Activated CD8-positive, alpha-beta T cell treated with anti-CD3 and anti-CD28 coated beads, Interleukin-2, amount 10 ng/mL, durations not matched to agents 7 days and 5 days (primary cell): ENCODE data around the gene FAM78B. TPM values are rescaled to one million over a fixed set of nuclear protein-coding genes. Genes with fewer than 3 reads are reported as not detected.

Experiments
- ATAC-seq: fragments of 150-1000 bp; cut with Tn5 transposase; one replicate; pipeline ENCODE4 v1.10.0; 2021; ENCODE audit warnings: moderate library complexity
- CTCF ChIA-PET: fragments of 350-600 bp; sonication (Branson Sonifier 250); formaldehyde crosslinking; loops from one replicate; lab custom pipeline; 2021; ENCODE audit warnings: antibody characterized with exemption; lab: Charles Lee
- POLR2A ChIA-PET: fragments of 350-600 bp; sonication (Branson Sonifier 250); formaldehyde crosslinking; loops from one replicate; lab custom pipeline; 2021; ENCODE audit warnings: antibody characterized with exemption; lab: Charles Lee
- DNase-seq: peaks from one replicate; pipeline ENCODE4 v3.0.0-alpha.2; 2020
- H3K27ac Mint-ChIP-seq: one replicate; pipeline ENCODE4 v1.8.0; 2021; ENCODE audit warnings: mild to moderate bottlenecking, mixed read lengths
- H3K27me3 Mint-ChIP-seq: one replicate; pipeline ENCODE4 v1.8.0; 2021; ENCODE audit warnings: low read depth, mixed read lengths
- H3K36me3 Mint-ChIP-seq: one replicate; pipeline ENCODE4 v1.8.0; 2021; ENCODE audit warnings: low read depth, mixed read lengths
- H3K4me1 Mint-ChIP-seq: one replicate; pipeline ENCODE4 v1.8.0; 2021; ENCODE audit warnings: low read depth, mixed read lengths
- H3K4me3 Mint-ChIP-seq: one replicate; pipeline ENCODE4 v1.8.0; 2021; ENCODE audit warnings: mild to moderate bottlenecking, mixed read lengths
- H3K9me3 Mint-ChIP-seq: one replicate; pipeline ENCODE4 v1.8.0; 2022; ENCODE audit warnings: mixed read lengths; ENCODE audit not compliant: insufficient read depth
- total RNA-seq, 2 experiments: library from RNA; stranded (reverse); gene quantifications; one replicate each; pipeline ENCODE4 v1.2.3, GENCODE V29; 2021

The FAM78B gene
- total RNA-seq, 2 experiments from 2014 or later, result 0.16 to 0.18 TPM

- ATAC-seq, result no peak
- no peak overlapping the region for H3K27ac Mint-ChIP-seq
These were observed 52.4 kb downstream of the FAM78B start for GRCh38 chr1:166114419-166114818.

GRCh38 chr1:166113630-166114029 lies 53.2 kb downstream of the FAM78B start:
- H3K27me3 Mint-ChIP-seq, result no peaks in the 10 kb centered on the region

More at GRCh38 chr1:166114419-166114818, 52.4 kb downstream of the FAM78B start:
- ChIA-PET CTCF (no interaction called here), POLR2A (no interaction called here)
- H3K4me1 Mint-ChIP-seq, result no peaks in the 10 kb centered on the region
- no peak overlapping the region for H3K4me3 Mint-ChIP-seq
- no peaks in the 10 kb centered on the region for H3K36me3 Mint-ChIP-seq
- no peaks in the 10 kb centered on the region for H3K9me3 Mint-ChIP-seq
- H3K27me3 Mint-ChIP-seq, result no peaks in the 10 kb centered on the region
- no peak for DNase-seq

GRCh38 chr1:166113031-166113430 lies 53.8 kb downstream of the FAM78B start:
- Mint-ChIP-seq H3K4me3 (no peak overlapping the region), H3K9me3 (no peaks in the 10 kb centered on the region), H3K36me3 (no peaks in the 10 kb centered on the region), H3K27ac (no peak overlapping the region), H3K27me3 (no peaks in the 10 kb centered on the region), H3K4me1 (no peaks in the 10 kb centered on the region)
- ATAC-seq, result no peak
- POLR2A ChIA-PET, result no interaction called here
- DNase-seq, result no peak
- CTCF ChIA-PET, result no interaction called here

More at GRCh38 chr1:166113630-166114029, 53.2 kb downstream of the FAM78B start:
- Mint-ChIP-seq H3K36me3 (no peaks in the 10 kb centered on the region), H3K4me3 (no peak overlapping the region), H3K27ac (no peak overlapping the region), H3K4me1 (no peaks in the 10 kb centered on the region), H3K9me3 (no peaks in the 10 kb centered on the region)
- ATAC-seq (no peak), DNase-seq (no peak)
- POLR2A ChIA-PET, result no interaction called here
- CTCF ChIA-PET, result no interaction called here

GRCh38 chr1:166112425-166112824 lies 54.4 kb downstream of the FAM78B start:
- Mint-ChIP-seq H3K36me3 (no peaks in the 10 kb centered on the region), H3K27me3 (no peaks in the 10 kb centered on the region), H3K4me1 (no peaks in the 10 kb centered on the region), H3K4me3 (no peak overlapping the region), H3K9me3 (no peaks in the 10 kb centered on the region), H3K27ac (no peak overlapping the region)
- no peak for DNase-seq
- CTCF ChIA-PET, result no interaction called here
- no peak for ATAC-seq
- POLR2A ChIA-PET, result no interaction called here

GRCh38 chr1:166111430-166111829 lies 55.4 kb downstream of the FAM78B start:
- no peaks in the 10 kb centered on the region for H3K36me3 Mint-ChIP-seq
- ATAC-seq (no peak), DNase-seq (no peak)
- POLR2A ChIA-PET, result no interaction called here
- H3K27me3 Mint-ChIP-seq, result no peaks in the 10 kb centered on the region
- H3K4me3 Mint-ChIP-seq, result no peak overlapping the region
- no peaks in the 10 kb centered on the region for H3K4me1 Mint-ChIP-seq
- no peaks in the 10 kb centered on the region for H3K9me3 Mint-ChIP-seq
- H3K27ac Mint-ChIP-seq, result no peak overlapping the region
- CTCF ChIA-PET, result no interaction called here

GRCh38 chr1:166090244-166090643 lies 76.6 kb downstream of the FAM78B start:
- Mint-ChIP-seq H3K4me1 (no peaks in the 10 kb centered on the region), H3K36me3 (no peaks in the 10 kb centered on the region), H3K27ac (no peak overlapping the region), H3K9me3 (no peaks in the 10 kb centered on the region), H3K27me3 (no peaks in the 10 kb centered on the region), H3K4me3 (no peak overlapping the region)
- POLR2A ChIA-PET, result no interaction called here
- DNase-seq (no peak), ATAC-seq (no peak)
- CTCF ChIA-PET, result interaction anchor here (1.4 kb wide), 1 partner anchor 389 kb away, joined by 3 read pairs; no protein-coding TSS in a partner anchor

- Mint-ChIP-seq H3K4me3 (no peak overlapping the region), H3K27ac (no peak overlapping the region), H3K36me3 (no peaks in the 10 kb centered on the region), H3K27me3 (no peaks in the 10 kb centered on the region), H3K9me3 (no peaks in the 10 kb centered on the region), H3K4me1 (no peaks in the 10 kb centered on the region)
- POLR2A ChIA-PET, result no interaction called here
- no peak for DNase-seq
- no peak for ATAC-seq
- CTCF ChIA-PET, result interaction anchor here (1.4 kb wide), 1 partner anchor 389 kb away, joined by 3 read pairs; no protein-coding TSS in a partner anchor
These were observed 77.0 kb downstream of the FAM78B start for GRCh38 chr1:166089804-166090203.

GRCh38 chr1:166088572-166088955 lies 78.2 kb downstream of the FAM78B start:
- no peaks in the 10 kb centered on the region for H3K27me3 Mint-ChIP-seq
- ChIA-PET POLR2A (no interaction called here), CTCF (no interaction called here)
- H3K4me1 Mint-ChIP-seq, result peaks cover 3% of the 10 kb centered on the region
- H3K9me3 Mint-ChIP-seq, result no peaks in the 10 kb centered on the region
- ATAC-seq (no peak), DNase-seq (no peak)
- no peaks in the 10 kb centered on the region for H3K36me3 Mint-ChIP-seq
- H3K4me3 Mint-ChIP-seq, result no peak overlapping the region
- no peak overlapping the region for H3K27ac Mint-ChIP-seq

- Mint-ChIP-seq H3K27ac (no peak overlapping the region), H3K4me1 (peaks cover 3% of the 10 kb centered on the region), H3K27me3 (no peaks in the 10 kb centered on the region), H3K9me3 (no peaks in the 10 kb centered on the region), H3K36me3 (no peaks in the 10 kb centered on the region), H3K4me3 (no peak overlapping the region)
- ChIA-PET POLR2A (no interaction called here), CTCF (no interaction called here)
- DNase-seq, result no peak
- no peak for ATAC-seq
These were observed 78.8 kb downstream of the FAM78B start for GRCh38 chr1:166087734-166088571.

- Mint-ChIP-seq H3K9me3 (no peaks in the 10 kb centered on the region), H3K27ac (no peak overlapping the region), H3K36me3 (no peaks in the 10 kb centered on the region), H3K4me1 (peaks cover 4% of the 10 kb centered on the region), H3K4me3 (no peak overlapping the region), H3K27me3 (no peaks in the 10 kb centered on the region)
- ChIA-PET POLR2A (no interaction called here), CTCF (no interaction called here)
- DNase-seq, result no peak
- no peak for ATAC-seq
These were observed 80.5 kb downstream of the FAM78B start for GRCh38 chr1:166086113-166086883.

GRCh38 chr1:166084613-166085012 lies 82.2 kb downstream of the FAM78B start:
- Mint-ChIP-seq H3K4me3 (no peak overlapping the region), H3K27me3 (no peaks in the 10 kb centered on the region), H3K27ac (no peak overlapping the region), H3K36me3 (no peaks in the 10 kb centered on the region), H3K9me3 (no peaks in the 10 kb centered on the region), H3K4me1 (peaks cover 14% of the 10 kb centered on the region)
- CTCF ChIA-PET, result no interaction called here
- POLR2A ChIA-PET, result no interaction called here
- no peak for ATAC-seq
- no peak for DNase-seq

- CTCF ChIA-PET, result no interaction called here
- Mint-ChIP-seq H3K4me3 (no peak overlapping the region), H3K36me3 (no peaks in the 10 kb centered on the region), H3K4me1 (peaks cover 14% of the 10 kb centered on the region), H3K9me3 (no peaks in the 10 kb centered on the region), H3K27ac (no peak overlapping the region), H3K27me3 (no peaks in the 10 kb centered on the region)
- POLR2A ChIA-PET, result no interaction called here
- DNase-seq (no peak), ATAC-seq (no peak)
These were observed 82.9 kb downstream of the FAM78B start for GRCh38 chr1:166083887-166084286.
